Smooth muscle cell (in vitro differentiated cells): ENCODE results near the gene CARD14. TPM values are rescaled to one million over a fixed set of nuclear protein-coding genes. Genes with fewer than 3 reads are reported as not detected.

Experiments used
- DNase-seq: peaks from one replicate; lab custom pipeline; 2025; ENCODE audit not compliant: unreplicated experiment; lab: John Stamatoyannopoulos, UW
- H2AFZ ChIP-seq: fragments of 200-600 bp; sonication (generic); 2 replicates; pipeline ENCODE4 v1.6.0; 2016; ENCODE audit warnings: antibody characterized with exemption, low read depth, mild to moderate bottlenecking
- H3F3A ChIP-seq: fragments of 200-600 bp; sonication (generic); 2 replicates; pipeline ENCODE4 v1.6.0; 2017; ENCODE audit warnings: antibody characterized with exemption, low read depth
- H3K27ac ChIP-seq: fragments of 200-600 bp; sonication (generic); 2 replicates; pipeline ENCODE4 v1.5.1; 2016; ENCODE audit warnings: low read depth, mild to moderate bottlenecking
- H3K27me3 ChIP-seq: fragments of 200-600 bp; sonication (generic); 2 replicates; pipeline ENCODE4 v1.6.1; 2016; ENCODE audit warnings: low read depth, mild to moderate bottlenecking
- H3K36me3 ChIP-seq: fragments of 200-600 bp; sonication (generic); 2 replicates; pipeline ENCODE4 v1.5.1; 2016; ENCODE audit warnings: low read depth
- H3K4me1 ChIP-seq: fragments of 200-600 bp; sonication (generic); 2 replicates; pipeline ENCODE4 v1.5.1; 2016; ENCODE audit warnings: low read depth
- H3K4me2 ChIP-seq: fragments of 200-600 bp; sonication (generic); 2 replicates; pipeline ENCODE4 v1.6.0; 2016; ENCODE audit warnings: mild to moderate bottlenecking
- H3K4me3 ChIP-seq: fragments of 200-600 bp; sonication (generic); 2 replicates; pipeline ENCODE4 v1.5.1; 2016; ENCODE audit warnings: mild to moderate bottlenecking
- H3K79me2 ChIP-seq: fragments of 200-600 bp; sonication (generic); 2 replicates; pipeline ENCODE4 v1.6.0; 2016; ENCODE audit warnings: low read depth, mild to moderate bottlenecking
- H3K9ac ChIP-seq: fragments of 200-600 bp; sonication (generic); 2 replicates; pipeline ENCODE4 v1.6.0; 2016; ENCODE audit warnings: low read depth
- H3K9me3 ChIP-seq: fragments of 200-600 bp; sonication (generic); replicated peaks from 2 replicates; pipeline ENCODE4 v1.5.1; 2016; ENCODE audit warnings: low read depth
- H4K20me1 ChIP-seq: fragments of 200-600 bp; sonication (generic); 2 replicates; pipeline ENCODE4 v1.6.0; 2016; ENCODE audit warnings: low read depth
- CTCF ChIP-seq: fragments of 200-600 bp; sonication (generic); IDR thresholded peaks from 2 replicates; pipeline ENCODE4 v1.5.1; 2017; ENCODE audit warnings: borderline replicate concordance, mild to moderate bottlenecking, antibody characterized with exemption; ENCODE audit not compliant: insufficient read depth, poor library complexity, severe bottlenecking
- WGBS: methylation state at CpG from one replicate; pipeline ENCODE4 v1.1.7; 2016; ENCODE audit warnings: low lambda C conversion rate; 5-methylcytosine and 5-hydroxymethylcytosine counted together
- polyA plus RNA-seq: library from polyadenylated mRNA; unstranded; fragments of >200 nt; fragmentation: Nextera tagmentation; extraction: Ambion mirVana; gene quantifications from 2 replicates; pipeline ENCODE4 v1.2.1, GENCODE V29; 2016
- total RNA-seq: library from RNA; depleted of rRNA; stranded (reverse); fragments of >200 nt; gene quantifications from 2 replicates; pipeline ENCODE4 v1.2.3, GENCODE V29; 2014

The CARD14 gene
- total and polyA plus RNA-seq, 2 experiments from 2014 or later = 1.0 to 1.8 TPM

GRCh38 chr17:80253631-80254395 lies 84.0 kb downstream of the CARD14 start:
- no peak for TF ChIP-seq CTCF
- WGBS = 87% methylated on average over 21 of the region's 21 CpGs

GRCh38 chr17:80254396-80255251 lies 84.8 kb downstream of the CARD14 start:
- peaks cover 7% of the 10 kb centered on the region for H3K4me1 ChIP-seq
- no peak overlapping the region for H3K4me3 ChIP-seq
- H3K4me2 ChIP-seq = peak overlapping the region; percentile 58
- peak overlapping the region; percentile 77 for H3K27ac ChIP-seq
- no peak for TF ChIP-seq CTCF
- no peaks in the 10 kb centered on the region for H3K79me2 ChIP-seq
- DNase-seq = no peak
- no peaks in the 10 kb centered on the region for H3K36me3 ChIP-seq
- no peaks in the 10 kb centered on the region for H3K27me3 ChIP-seq
- H3K9me3 ChIP-seq = no peaks in the 10 kb centered on the region
- 52% methylated on average over 13 of the region's 13 CpGs for WGBS
- H4K20me1 ChIP-seq = no peaks in the 10 kb centered on the region
- peaks cover 12% of the 10 kb centered on the region for H3F3A ChIP-seq
- no peak overlapping the region for H2AFZ ChIP-seq
- no peak overlapping the region for H3K9ac ChIP-seq

More at GRCh38 chr17:80253631-80254395, 84.0 kb downstream of the CARD14 start:
- Histone ChIP-seq H3K4me3 (no peak overlapping the region), H3K27ac (peak overlapping the region; percentile 77), H3K9ac (no peak overlapping the region), H3K9me3 (no peaks in the 10 kb centered on the region), H3K36me3 (no peaks in the 10 kb centered on the region), H3F3A (peaks cover 5% of the 10 kb centered on the region), H3K4me2 (no peak overlapping the region), H4K20me1 (no peaks in the 10 kb centered on the region), H3K27me3 (no peaks in the 10 kb centered on the region), H3K4me1 (peaks cover 7% of the 10 kb centered on the region), H3K79me2 (no peaks in the 10 kb centered on the region), H2AFZ (no peak overlapping the region)
- DNase-seq = no peak

- WGBS = 95% methylated on average over 5 of the region's 5 CpGs
- Histone ChIP-seq H3K9me3 (no peaks in the 10 kb centered on the region), H2AFZ (no peak overlapping the region), H3K4me1 (peaks cover 7% of the 10 kb centered on the region), H3K27ac (peak overlapping the region; percentile 77), H3K79me2 (no peaks in the 10 kb centered on the region), H3K36me3 (no peaks in the 10 kb centered on the region), H3K27me3 (no peaks in the 10 kb centered on the region), H3K4me3 (no peak overlapping the region), H3F3A (peaks cover 12% of the 10 kb centered on the region), H3K4me2 (no peak overlapping the region), H4K20me1 (no peaks in the 10 kb centered on the region), H3K9ac (no peak overlapping the region)
- DNase-seq = no peak
- TF ChIP-seq CTCF = no peak
Observed at GRCh38 chr17:80256034-80256350, 86.2 kb downstream of the CARD14 start.
